AG10803 (cell line): ENCODE data around the gene NECAB2.

ENCODE experiments used
- DNase-seq: peaks from one replicate; pipeline ENCODE4 v3.0.0; 2010; ENCODE audit warnings: low read depth
- H3K4me3 ChIP-seq: 2 replicates; pipeline ENCODE4 v1.5.1; 2011; ENCODE audit warnings: mild to moderate bottlenecking, low read length, control low read depth
- TF ChIP-seq, protein P1 (sequence below): conservative IDR thresholded peaks from 2 replicates; pipeline ENCODE4 v1.5.1; 2011; ENCODE audit warnings: mild to moderate bottlenecking, low read length, control low read depth, inconsistent platforms

The NECAB2 gene

DNA sequence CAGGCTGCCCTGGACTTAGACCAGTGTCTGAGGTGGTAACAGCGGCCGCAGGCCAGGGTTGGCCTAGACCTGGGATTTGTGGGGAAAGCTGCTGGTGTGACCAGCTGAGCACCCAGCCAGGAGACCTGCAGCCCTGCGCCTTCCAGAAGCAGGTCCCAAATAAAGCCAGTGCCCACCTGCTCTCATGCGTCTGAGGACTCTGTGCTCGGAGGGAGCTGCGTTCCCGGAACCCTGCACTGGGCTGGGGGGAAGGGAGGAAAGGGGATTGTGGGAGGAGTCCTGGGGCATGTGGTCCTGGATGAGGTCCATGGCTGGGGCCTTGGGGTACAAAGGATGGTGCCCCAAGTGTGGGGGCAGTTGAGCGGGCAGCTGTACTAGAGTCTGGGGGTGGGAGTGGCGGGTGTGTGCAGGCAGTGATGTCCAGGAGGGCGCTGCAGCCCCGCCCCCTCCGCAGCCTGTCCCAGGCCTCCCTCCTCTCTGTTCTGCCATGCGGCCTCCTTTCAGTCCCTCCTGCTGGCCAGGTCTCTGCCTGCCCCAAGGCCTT, 1.8 kb upstream of the NECAB2 start:
- H3K4me3 ChIP-seq: no peak overlapping the region
- no peak for DNase-seq
- TF ChIP-seq, protein P1, sequence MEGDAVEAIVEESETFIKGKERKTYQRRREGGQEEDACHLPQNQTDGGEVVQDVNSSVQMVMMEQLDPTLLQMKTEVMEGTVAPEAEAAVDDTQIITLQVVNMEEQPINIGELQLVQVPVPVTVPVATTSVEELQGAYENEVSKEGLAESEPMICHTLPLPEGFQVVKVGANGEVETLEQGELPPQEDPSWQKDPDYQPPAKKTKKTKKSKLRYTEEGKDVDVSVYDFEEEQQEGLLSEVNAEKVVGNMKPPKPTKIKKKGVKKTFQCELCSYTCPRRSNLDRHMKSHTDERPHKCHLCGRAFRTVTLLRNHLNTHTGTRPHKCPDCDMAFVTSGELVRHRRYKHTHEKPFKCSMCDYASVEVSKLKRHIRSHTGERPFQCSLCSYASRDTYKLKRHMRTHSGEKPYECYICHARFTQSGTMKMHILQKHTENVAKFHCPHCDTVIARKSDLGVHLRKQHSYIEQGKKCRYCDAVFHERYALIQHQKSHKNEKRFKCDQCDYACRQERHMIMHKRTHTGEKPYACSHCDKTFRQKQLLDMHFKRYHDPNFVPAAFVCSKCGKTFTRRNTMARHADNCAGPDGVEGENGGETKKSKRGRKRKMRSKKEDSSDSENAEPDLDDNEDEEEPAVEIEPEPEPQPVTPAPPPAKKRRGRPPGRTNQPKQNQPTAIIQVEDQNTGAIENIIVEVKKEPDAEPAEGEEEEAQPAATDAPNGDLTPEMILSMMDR: no peak

DNA sequence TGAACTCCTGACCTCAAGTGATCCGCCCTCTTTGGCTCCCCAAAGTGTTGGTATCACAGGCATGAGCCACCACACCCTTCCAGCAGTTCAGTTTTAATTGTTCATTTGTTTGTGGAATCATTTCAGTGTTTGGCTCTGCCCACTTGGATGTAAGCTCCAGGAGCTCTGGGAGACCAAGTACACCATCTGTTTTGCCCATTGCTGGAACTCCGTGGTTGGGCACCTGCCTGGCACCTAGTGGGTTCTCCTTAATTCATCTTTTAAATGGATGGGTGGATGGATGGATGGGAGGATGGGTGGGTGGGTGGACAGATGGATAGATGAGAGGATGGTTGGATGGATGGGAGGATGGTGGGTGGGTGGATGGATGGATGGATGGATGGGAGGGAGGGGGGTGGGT, 953 bp upstream of the NECAB2 start:
- H3K4me3 ChIP-seq: no peak overlapping the region
- DNase-seq: no peak
- TF ChIP-seq, protein P1: no peak

DNA sequence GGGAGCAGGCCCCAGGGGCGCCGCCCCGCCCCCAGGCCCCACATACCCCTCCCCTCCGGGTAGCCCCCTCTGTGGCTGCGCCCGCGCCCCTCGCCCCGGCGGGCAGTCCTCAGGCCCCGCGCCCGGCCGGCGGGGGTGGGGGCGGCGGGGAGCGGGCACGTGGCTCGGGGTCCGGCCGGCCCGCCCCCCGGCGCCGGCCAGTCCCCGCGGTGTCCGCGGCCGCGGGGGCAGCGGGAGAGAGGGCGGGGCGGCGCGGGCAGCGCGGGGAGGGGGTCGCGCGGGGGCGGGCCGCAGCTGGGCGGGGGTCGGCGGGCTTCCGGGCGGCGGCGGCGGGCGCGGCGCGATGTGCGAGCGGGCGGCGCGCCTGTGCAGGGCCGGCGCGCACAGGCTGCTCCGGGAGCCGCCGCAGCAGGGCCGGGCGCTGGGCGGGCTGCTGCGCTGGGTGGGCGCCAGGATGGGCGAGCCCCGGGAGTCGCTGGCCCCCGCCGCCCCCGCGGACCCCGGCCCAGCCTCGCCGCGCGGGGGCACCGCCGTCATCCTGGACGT, 335 bp downstream of the NECAB2 start:
- no peak for DNase-seq
- H3K4me3 ChIP-seq: peak overlapping the region; percentile 35
- TF ChIP-seq, protein P1: no peak

GRCh38 chr16:83968891-83969649, 1.0 kb downstream of the NECAB2 start:
- no peak for DNase-seq
- TF ChIP-seq, protein P1: no peak
- no peak overlapping the region for H3K4me3 ChIP-seq

- TF ChIP-seq, protein P1: no peak
- no peak overlapping the region for H3K4me3 ChIP-seq
Observed at GRCh38 chr16:83969771-83970429, 1.9 kb downstream of the NECAB2 start.

DNA sequence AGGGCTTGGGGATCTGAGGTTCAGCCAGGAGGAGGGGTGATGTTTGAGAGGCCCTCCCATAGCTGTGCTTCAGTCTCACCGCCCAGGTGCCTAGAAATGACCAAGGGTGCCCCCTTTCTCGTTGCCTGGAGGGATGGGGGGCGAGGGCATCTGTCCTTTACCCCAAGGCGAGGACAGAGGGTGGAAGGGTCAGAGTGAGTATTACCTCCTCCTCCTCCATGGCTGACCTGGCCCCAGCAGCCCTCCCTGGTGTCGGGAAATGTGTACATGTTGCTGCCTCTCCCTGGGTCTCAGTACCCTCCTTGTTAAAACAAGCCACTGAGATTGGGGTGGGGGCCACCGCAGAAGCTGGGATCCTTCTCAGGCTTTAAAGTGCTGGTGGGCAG, 2.4 kb downstream of the NECAB2 start:
- H3K4me3 ChIP-seq: no peak overlapping the region
- TF ChIP-seq, protein P1: no peak
- DNase-seq: no peak

More at GRCh38 chr16:83969771-83970429, 1.9 kb downstream of the NECAB2 start:
- DNase-seq: no peak
